22Rv1 (cell line): ENCODE measurements around the gene HPGDS.

Source experiments
- H3K27ac ChIP-seq: fragments of 450-650 bp; 2 replicates; pipeline ENCODE4 v1.5.1; 2017
- CTCF ChIP-seq: fragments of 450-650 bp; IDR thresholded peaks from 2 replicates; pipeline ENCODE4 v1.5.1; 2017; ENCODE audit warnings: mild to moderate bottlenecking
- ZFX ChIP-seq: fragments of 450-650 bp; IDR thresholded peaks from 2 replicates; pipeline ENCODE4 v1.6.1; 2017; ENCODE audit warnings: antibody characterized with exemption, borderline replicate concordance

HPGDS gene

DNA sequence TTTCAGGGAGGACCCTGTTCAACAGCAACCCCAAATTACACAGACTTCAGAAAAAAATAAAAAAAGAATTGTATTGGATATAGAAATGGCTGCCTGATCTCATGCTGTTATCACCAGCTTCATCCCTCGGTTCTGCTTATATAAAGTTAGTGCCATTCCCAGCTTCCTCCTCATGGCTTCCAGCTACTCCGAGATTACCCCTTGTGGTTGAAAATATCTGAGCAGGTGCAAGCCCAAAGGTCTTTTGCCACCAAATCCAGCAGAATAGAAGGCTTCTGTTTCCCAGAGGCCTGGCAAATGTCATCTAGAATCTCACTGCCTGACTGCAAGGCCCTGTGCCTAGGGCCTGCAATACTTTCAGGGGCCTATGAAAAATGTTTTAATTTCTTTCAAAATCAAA lies 13.8 kb upstream of the HPGDS start:
- TF ChIP-seq CTCF = no peak
- TF ChIP-seq ZFX = no peak
- no peak overlapping the region for H3K27ac ChIP-seq

GRCh38 chr4:94354474-94354896 lies 11.8 kb upstream of the HPGDS start:
- TF ChIP-seq CTCF (no peak), ZFX (no peak)
- no peak overlapping the region for H3K27ac ChIP-seq

GRCh38 chr4:94352996-94353395 lies 10.4 kb upstream of the HPGDS start:
- no peak overlapping the region for H3K27ac ChIP-seq
- TF ChIP-seq ZFX (no peak), CTCF (no peak)

DNA sequence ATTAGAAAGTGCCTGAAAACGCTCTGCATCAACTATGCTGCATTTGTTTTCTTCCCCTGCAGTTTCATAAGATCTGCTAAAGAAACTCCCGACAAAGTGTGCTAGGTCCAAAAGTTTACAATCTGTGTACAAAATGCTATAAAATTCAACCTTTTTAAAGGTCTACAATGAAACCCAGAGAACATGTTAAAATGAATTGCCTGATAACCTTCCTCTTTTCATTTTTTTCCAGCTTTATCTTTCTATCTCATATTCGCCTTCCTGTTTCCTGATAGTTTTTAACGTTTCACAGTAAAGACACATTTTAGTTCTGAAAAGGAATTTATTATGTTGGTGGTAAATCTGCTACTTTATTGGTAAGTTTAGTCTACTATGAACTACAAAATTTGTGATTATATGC lies 9.5 kb upstream of the HPGDS start:
- no peak overlapping the region for H3K27ac ChIP-seq
- TF ChIP-seq CTCF (no peak), ZFX (no peak)

GRCh38 chr4:94351319-94351718 lies 8.7 kb upstream of the HPGDS start:
- H3K27ac ChIP-seq = no peak overlapping the region
- no peak for TF ChIP-seq ZFX
- no peak for TF ChIP-seq CTCF

DNA sequence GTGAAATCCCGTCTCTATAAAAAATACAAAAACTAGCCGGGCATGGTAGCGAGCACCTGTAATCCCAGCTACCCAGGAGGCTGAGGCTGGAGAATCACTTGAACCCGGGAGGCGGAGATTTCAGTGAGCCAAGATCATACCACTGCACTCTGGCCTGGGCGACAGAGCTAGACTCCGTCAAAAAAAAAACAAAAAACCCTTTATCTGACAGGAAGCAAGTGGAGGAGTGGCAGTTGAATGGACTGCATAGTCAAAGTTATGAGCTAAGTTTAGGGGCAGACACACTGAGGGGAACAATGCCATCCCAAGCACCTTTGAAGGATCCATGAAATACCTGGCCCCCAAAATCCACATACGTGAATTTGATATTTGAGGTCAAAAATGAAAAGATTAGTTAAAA lies 7.5 kb upstream of the HPGDS start:
- no peak overlapping the region for H3K27ac ChIP-seq
- no peak for TF ChIP-seq ZFX
- TF ChIP-seq CTCF = no peak

- TF ChIP-seq CTCF (no peak), ZFX (no peak)
- H3K27ac ChIP-seq = no peak overlapping the region
Measured at GRCh38 chr4:94349193-94349592, 6.6 kb upstream of the HPGDS start.
